H9 (cell line): Measurements from ENCODE around the gene NAPB. TPM values are rescaled to one million over a fixed set of nuclear protein-coding genes. Genes with fewer than 3 reads are reported as not detected.
"Not testable (repeated sequence)": the region's sequence is repeated elsewhere in the genome, so short reads cannot be mapped to it uniquely, and the experiment has no call there.

Experiments
- DNase-seq: peaks from one replicate; pipeline ENCODE4 v3.0.0-alpha.2; 2017
- H2AFZ ChIP-seq: one replicate; pipeline ENCODE4 v1.6.1; 2013; ENCODE audit warnings: mild to moderate bottlenecking, low read length, control low read depth, moderate library complexity
- H2AK5ac ChIP-seq: 2 replicates; pipeline ENCODE4 v1.6.1; 2013; ENCODE audit warnings: low read length, control low read depth, mixed read lengths; ENCODE audit not compliant: insufficient read length
- H2BK120ac ChIP-seq: one replicate; pipeline ENCODE4 v1.6.1; 2013; ENCODE audit warnings: low read depth, mild to moderate bottlenecking, low read length, control low read depth, inconsistent platforms; ENCODE audit not compliant: poor library complexity, severe bottlenecking
- H2BK12ac ChIP-seq: 2 replicates; pipeline ENCODE4 v1.6.1; 2013; ENCODE audit warnings: low read length, control low read depth, mixed read lengths, low read depth; ENCODE audit not compliant: insufficient read length
- H2BK15ac ChIP-seq: 2 replicates; pipeline ENCODE4 v1.6.1; 2013; ENCODE audit warnings: low read depth, low read length, control low read depth
- H2BK20ac ChIP-seq: one replicate; pipeline ENCODE4 v1.6.1; 2013; ENCODE audit warnings: low read depth, mild to moderate bottlenecking, low read length, control low read depth, inconsistent platforms; ENCODE audit not compliant: poor library complexity, severe bottlenecking
- H2BK5ac ChIP-seq: 2 replicates; pipeline ENCODE4 v1.6.1; 2013; ENCODE audit warnings: low read length, control low read depth, mixed read lengths; ENCODE audit not compliant: insufficient read length
- H3K14ac ChIP-seq: 2 replicates; pipeline ENCODE4 v1.6.1; 2013; ENCODE audit warnings: low read length, control low read depth; ENCODE audit not compliant: insufficient read depth
- H3K18ac ChIP-seq: 2 replicates; pipeline ENCODE4 v1.6.1; 2013; ENCODE audit warnings: low read depth, mild to moderate bottlenecking, mixed read lengths, low read length, control low read depth; ENCODE audit not compliant: insufficient read length
- H3K23ac ChIP-seq: 2 replicates; pipeline ENCODE4 v1.6.1; 2013; ENCODE audit warnings: low read length, control low read depth, mixed read lengths, low read depth; ENCODE audit not compliant: insufficient read length
- H3K23me2 ChIP-seq: 2 replicates; pipeline ENCODE4 v1.6.1; 2013; ENCODE audit warnings: low read depth, mild to moderate bottlenecking, mixed read lengths, low read length, control low read depth; ENCODE audit not compliant: insufficient read length, poor library complexity, severe bottlenecking
- H3K27ac ChIP-seq: 2 replicates; pipeline ENCODE4 v1.5.1; 2013; ENCODE audit warnings: low read length, control low read depth, mixed read lengths, low read depth; ENCODE audit not compliant: insufficient read length
- H3K27me3 ChIP-seq: 2 replicates; pipeline ENCODE4 v1.6.1; 2013; ENCODE audit warnings: low read length, control low read depth, inconsistent platforms; ENCODE audit not compliant: insufficient read depth
- H3K4ac ChIP-seq: 2 replicates; pipeline ENCODE4 v1.6.1; 2013; ENCODE audit warnings: low read depth, mild to moderate bottlenecking, control low read depth, inconsistent platforms, low read length, moderate library complexity
- H3K4me1 ChIP-seq: 2 replicates; pipeline ENCODE4 v1.6.1; 2013; ENCODE audit warnings: low read length, control low read depth, inconsistent platforms; ENCODE audit not compliant: insufficient read depth
- H3K4me2 ChIP-seq: 2 replicates; pipeline ENCODE4 v1.6.1; 2013; ENCODE audit warnings: low read length, control low read depth, mixed read lengths; ENCODE audit not compliant: insufficient read length, insufficient read depth
- H3K56ac ChIP-seq: 2 replicates; pipeline ENCODE4 v1.6.1; 2013; ENCODE audit warnings: low read depth, mild to moderate bottlenecking, mixed read lengths, low read length, control low read depth; ENCODE audit not compliant: insufficient read length
- H3K79me1 ChIP-seq: 2 replicates; pipeline ENCODE4 v1.6.1; 2013; ENCODE audit warnings: low read depth, mild to moderate bottlenecking, moderate library complexity, low read length, control low read depth, inconsistent platforms; ENCODE audit not compliant: insufficient read depth, poor library complexity, severe bottlenecking
- H3K79me2 ChIP-seq: 2 replicates; pipeline ENCODE4 v1.6.1; 2013; ENCODE audit warnings: low read length, control low read depth, inconsistent platforms; ENCODE audit not compliant: insufficient read depth
- H3K9ac ChIP-seq: 2 replicates; pipeline ENCODE4 v1.6.1; 2013; ENCODE audit warnings: low read length, control low read depth, mixed read lengths; ENCODE audit not compliant: insufficient read length; ENCODE audit errors: extremely low read depth
- H3K9me3 ChIP-seq: one replicate; pipeline ENCODE4 v1.6.1; 2013; ENCODE audit warnings: low read depth, low read length, inconsistent platforms; ENCODE audit not compliant: control insufficient read depth
- H3T11ph ChIP-seq: one replicate; pipeline ENCODE4 v1.6.1; 2013; ENCODE audit warnings: mild to moderate bottlenecking, low read length, control low read depth, inconsistent platforms
- H4K20me1 ChIP-seq: one replicate; pipeline ENCODE4 v1.6.1; 2013; ENCODE audit not compliant: control insufficient read depth, insufficient read length, insufficient read depth
- H4K5ac ChIP-seq: 2 replicates; pipeline ENCODE4 v1.6.1; 2013; ENCODE audit warnings: low read depth, mild to moderate bottlenecking, mixed read lengths, low read length, control low read depth; ENCODE audit not compliant: insufficient read length
- H4K8ac ChIP-seq: replicated peaks from 2 replicates; pipeline ENCODE4 v1.6.1; 2013; ENCODE audit warnings: low read length, control low read depth, mixed read lengths, low read depth; ENCODE audit not compliant: insufficient read length
- H4K91ac ChIP-seq: 2 replicates; pipeline ENCODE4 v1.6.1; 2013; ENCODE audit warnings: low read depth, mild to moderate bottlenecking, moderate library complexity, mixed read lengths, low read length, control low read depth; ENCODE audit not compliant: insufficient read length
- H3K27ac Mint-ChIP-seq, 3 experiments: 2 replicates in 2 of 3; 3 replicates in 1 of 3; pipeline ENCODE4 v1.8.0; 2020 to 2021; ENCODE audit warnings: mixed read lengths in 3 of 3, mild to moderate bottlenecking in 1 of 3, moderate library complexity in 1 of 3
- H3K27me3 Mint-ChIP-seq: 2 replicates; pipeline ENCODE4 v1.8.0; 2021; ENCODE audit warnings: low read depth, mild to moderate bottlenecking, moderate library complexity, mixed read lengths
- H3K36me3 Mint-ChIP-seq, 3 experiments: 2 replicates in 2 of 3; 3 replicates in 1 of 3; pipeline ENCODE4 v1.8.0; 2020 to 2021; ENCODE audit warnings: low read depth in 3 of 3, mixed read lengths in 3 of 3; ENCODE audit not compliant: insufficient read depth in 1 of 3
- H3K4me1 Mint-ChIP-seq, 2 experiments: 2 replicates each; pipeline ENCODE4 v1.8.0; 2020; ENCODE audit warnings: mixed read lengths in 2 of 2
- H3K4me3 Mint-ChIP-seq, 2 experiments: 2 replicates in 1 of 2; 3 replicates in 1 of 2; pipeline ENCODE4 v1.8.0; 2020 to 2021; ENCODE audit warnings: mild to moderate bottlenecking in 2 of 2, mixed read lengths in 2 of 2, moderate library complexity in 1 of 2
- H3K9me3 Mint-ChIP-seq, 2 experiments: 2 replicates in 1 of 2; 3 replicates in 1 of 2; pipeline ENCODE4 v1.8.0; 2020; ENCODE audit warnings: mild to moderate bottlenecking in 2 of 2, mixed read lengths in 2 of 2, moderate library complexity in 1 of 2
- WGBS: extraction: QIAGEN DNeasy Blood & Tissue Kit; methylation state at CpG from one replicate; pipeline ENCODE4 v1.1.7; 2013; ENCODE audit warnings: missing lambda C conversion rate, low lambda C conversion rate, mixed read lengths; ENCODE audit not compliant: insufficient read length; ENCODE audit errors: extremely low coverage; 5-methylcytosine and 5-hydroxymethylcytosine counted together
- long read RNA-seq: library from polyadenylated mRNA; unstranded; transcript quantifications from one replicate; pipeline ENCODE4 v2.0.0, GENCODE V29; 2020
- total RNA-seq: library from RNA; stranded (reverse); gene quantifications from 2 replicates; pipeline ENCODE4 v1.2.1, GENCODE V29; 2021
- TF ChIP-seq, protein P1 (sequence below): fragments of 200-600 bp; sonication (generic); conservative IDR thresholded peaks from 3 replicates; pipeline ENCODE4 v1.8.0; 2021; ENCODE audit warnings: antibody characterized with exemption, mild to moderate bottlenecking

Gene NAPB
- 10.4 and 11.3 TPM in 2 replicates for total RNA-seq
- long read RNA-seq, transcript NAPB-201 (11 exons, 3,837 nt), result major isoform, 15 of 56 reads
- long read RNA-seq, transcript NAPB-202 (10 exons, 3,824 nt), result minor isoform, 11 of 56 reads
- long read RNA-seq, partial matches to known transcripts, result 1 of 56 reads
- long read RNA-seq, other reads (novel, unspliced or antisense), result 23 of 56 reads

DNA sequence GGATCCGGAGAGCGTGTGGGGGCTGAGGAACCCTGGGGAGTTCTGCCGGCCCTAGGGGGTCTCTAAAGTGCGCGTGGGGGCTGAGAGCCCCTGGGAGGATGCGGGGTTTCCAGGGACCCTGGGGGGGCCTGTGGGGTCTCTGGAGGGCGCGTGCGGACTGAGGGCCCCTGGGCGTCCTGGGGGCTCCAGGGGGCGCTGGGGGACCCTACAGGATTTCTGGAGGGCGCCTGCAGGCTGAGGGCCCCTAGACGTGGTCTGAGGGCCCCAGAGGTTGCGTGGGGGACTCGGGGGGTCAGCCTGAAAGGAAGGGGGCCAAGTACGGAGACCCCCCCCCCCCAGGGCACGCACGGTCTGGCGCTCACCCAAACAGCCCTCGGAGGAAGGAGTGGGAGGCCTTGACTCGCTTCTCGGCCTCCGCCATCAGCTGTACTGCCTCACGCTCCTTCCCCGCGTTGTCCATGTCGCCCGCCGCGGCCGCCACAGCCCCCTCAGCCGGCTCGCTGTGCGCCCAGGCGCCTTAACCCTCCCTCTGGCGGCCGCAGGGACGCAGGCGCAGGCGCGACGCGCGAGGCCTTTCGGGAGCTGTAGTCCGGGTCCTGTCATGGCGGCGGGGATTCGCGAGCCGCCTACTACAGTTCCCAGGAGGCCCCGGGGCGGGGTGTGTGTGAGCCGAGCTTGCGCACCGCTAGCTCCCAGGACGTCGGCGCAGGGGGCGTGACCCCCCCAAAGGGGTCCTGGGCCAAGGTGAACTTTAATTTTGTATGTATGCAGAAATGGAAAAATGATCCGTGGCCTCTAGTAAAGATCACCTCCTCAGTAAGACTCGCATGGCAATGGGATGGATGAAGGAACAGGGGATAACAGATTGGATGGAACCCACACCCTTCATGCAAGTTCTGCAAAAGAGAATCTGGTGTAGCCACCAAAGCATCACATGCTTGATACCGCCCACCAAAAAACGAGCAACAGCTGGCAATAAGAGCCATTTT is at the start of gene NAPB:
Gene NAPB (minus strand): TSS at position 546 of the 989 bp plus-strand sequence. CDS start 86 bp downstream, at position 460.
- H3K79me1 ChIP-seq, result peaks cover 2% of the 10 kb centered on the region
- TF ChIP-seq, protein P1, sequence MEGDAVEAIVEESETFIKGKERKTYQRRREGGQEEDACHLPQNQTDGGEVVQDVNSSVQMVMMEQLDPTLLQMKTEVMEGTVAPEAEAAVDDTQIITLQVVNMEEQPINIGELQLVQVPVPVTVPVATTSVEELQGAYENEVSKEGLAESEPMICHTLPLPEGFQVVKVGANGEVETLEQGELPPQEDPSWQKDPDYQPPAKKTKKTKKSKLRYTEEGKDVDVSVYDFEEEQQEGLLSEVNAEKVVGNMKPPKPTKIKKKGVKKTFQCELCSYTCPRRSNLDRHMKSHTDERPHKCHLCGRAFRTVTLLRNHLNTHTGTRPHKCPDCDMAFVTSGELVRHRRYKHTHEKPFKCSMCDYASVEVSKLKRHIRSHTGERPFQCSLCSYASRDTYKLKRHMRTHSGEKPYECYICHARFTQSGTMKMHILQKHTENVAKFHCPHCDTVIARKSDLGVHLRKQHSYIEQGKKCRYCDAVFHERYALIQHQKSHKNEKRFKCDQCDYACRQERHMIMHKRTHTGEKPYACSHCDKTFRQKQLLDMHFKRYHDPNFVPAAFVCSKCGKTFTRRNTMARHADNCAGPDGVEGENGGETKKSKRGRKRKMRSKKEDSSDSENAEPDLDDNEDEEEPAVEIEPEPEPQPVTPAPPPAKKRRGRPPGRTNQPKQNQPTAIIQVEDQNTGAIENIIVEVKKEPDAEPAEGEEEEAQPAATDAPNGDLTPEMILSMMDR, result peak; percentile 52
- H3K27me3 Mint-ChIP-seq, result peaks cover 3% of the 10 kb centered on the region
- H3K36me3 Mint-ChIP-seq, result peaks cover 0 to 12% (median 3%) of the 10 kb centered on the region in 3 experiments; a peak in 4 of 7 replicates
- H2BK120ac ChIP-seq, result no peak within 1 kb of the TSS
- H3K9me3 ChIP-seq, result no peaks in the 10 kb centered on the region
- no peak within 1 kb of the TSS for H3K27ac ChIP-seq
- H4K5ac ChIP-seq, result no peak within 1 kb of the TSS
- WGBS, result no CpG with 5 or more reads among the region's 64 CpGs
- H3K14ac ChIP-seq, result 0 out of 2 replicates have a peak within 1 kb of the TSS, but pooled peaks have one; percentile 8
- peaks cover 8% of the 10 kb centered on the region for H3K23me2 ChIP-seq
- H2AFZ ChIP-seq, result no peak within 1 kb of the TSS
- H4K20me1 ChIP-seq, result no peaks in the 10 kb centered on the region
- peak within 1 kb of the TSS in 2 of 3 experiments; percentile 43 to 62; a peak in 2 of 7 replicates for H3K27ac Mint-ChIP-seq
- no peak within 1 kb of the TSS for H3K4ac ChIP-seq
- H2BK20ac ChIP-seq, result no peak within 1 kb of the TSS
- peaks cover 22 to 24% of the 10 kb centered on the region in 2 experiments for H3K4me1 Mint-ChIP-seq
- peak; percentile 95 for DNase-seq
- peak within 1 kb of the TSS; percentile 5 for H3K9ac ChIP-seq
- H3K79me2 ChIP-seq, result peaks cover 3% of the 10 kb centered on the region; the same call in 1 of the 2 replicates
- peak within 1 kb of the TSS; percentile 83 for H3K4me2 ChIP-seq
- peaks cover 3 to 12% of the 10 kb centered on the region in 2 experiments; a peak in 3 of 5 replicates for H3K9me3 Mint-ChIP-seq
- no peak within 1 kb of the TSS for H4K8ac ChIP-seq
- H3K4me3 Mint-ChIP-seq, result peak within 1 kb of the TSS; percentile 80 to 93
- no peak within 1 kb of the TSS for H3K18ac ChIP-seq
- no peak within 1 kb of the TSS for H2AK5ac ChIP-seq
- no peak within 1 kb of the TSS for H3K23ac ChIP-seq
- H2BK12ac ChIP-seq, result no peak within 1 kb of the TSS
- H3K56ac ChIP-seq, result no peak within 1 kb of the TSS
- H3K27me3 ChIP-seq, result no peaks in the 10 kb centered on the region
- H2BK5ac ChIP-seq, result no peak within 1 kb of the TSS
- H3K4me1 ChIP-seq, result no peaks in the 10 kb centered on the region
- no peak within 1 kb of the TSS for H3T11ph ChIP-seq
- no peak within 1 kb of the TSS for H4K91ac ChIP-seq
- H2BK15ac ChIP-seq, result no peak within 1 kb of the TSS

DNA sequence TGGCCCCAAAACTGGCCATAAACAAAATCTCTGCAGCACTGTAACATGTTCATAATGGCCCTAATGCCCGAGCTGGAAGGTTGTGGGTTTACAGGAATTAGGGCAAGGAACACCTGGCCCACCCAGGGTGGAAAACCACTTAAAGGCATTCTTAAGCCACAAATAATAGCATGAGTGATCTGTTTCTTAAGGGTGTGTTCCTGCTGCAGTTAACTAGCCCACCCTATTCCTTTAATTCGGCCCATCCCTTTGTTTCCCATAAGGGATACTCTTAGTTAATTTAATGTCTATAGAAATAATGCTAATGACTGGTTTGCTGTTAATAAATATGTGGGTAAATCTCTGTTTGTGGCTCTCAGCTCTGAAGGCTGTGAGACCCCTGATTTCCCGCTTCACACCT is 45.7 kb upstream of the NAPB start:
- H3K18ac ChIP-seq, H2BK15ac ChIP-seq, H3T11ph ChIP-seq, H3K79me2 ChIP-seq, H3K14ac ChIP-seq, H2BK12ac ChIP-seq, H2BK5ac ChIP-seq, H2BK20ac ChIP-seq, H4K8ac ChIP-seq, H3K79me1 ChIP-seq, H3K27me3 ChIP-seq, H3K4me3 Mint-ChIP-seq, H2AFZ ChIP-seq, H3K27me3 Mint-ChIP-seq, H3K27ac ChIP-seq, H3K27ac Mint-ChIP-seq, H3K4me1 ChIP-seq, H4K20me1 ChIP-seq, H3K9ac ChIP-seq, H4K91ac ChIP-seq, H3K23ac ChIP-seq, H3K4ac ChIP-seq, H3K4me2 ChIP-seq, H3K56ac ChIP-seq, H3K23me2 ChIP-seq, H2AK5ac ChIP-seq, H4K5ac ChIP-seq, DNase-seq, H2BK120ac ChIP-seq: not testable (repeated sequence)
- peaks cover 55 to 59% of the 10 kb centered on the region in 2 experiments for H3K9me3 Mint-ChIP-seq
- peaks cover 23 to 34% of the 10 kb centered on the region in 2 experiments for H3K4me1 Mint-ChIP-seq
- peaks cover 26 to 56% (median 29%) of the 10 kb centered on the region in 3 experiments for H3K36me3 Mint-ChIP-seq
- WGBS, result no CpG with 5 or more reads among the region's 3 CpGs
- peaks cover 22% of the 10 kb centered on the region for H3K9me3 ChIP-seq
